ENCODE measurements around the gene TMEM121B. TPM values are rescaled to one million over a fixed set of nuclear protein-coding genes. Genes with fewer than 3 reads are reported as not detected.

Gene TMEM121B
- total RNA-seq, 2 donors from 2014 or later = 7.6 to 15.5 TPM

- Histone ChIP-seq H3K9me3 (no peaks in the 10 kb centered on the region), H3K4me1 (replicated peaks) (no peaks in the 10 kb centered on the region), H3K36me3 (peaks cover 0 to 6% of the 10 kb centered on the region in 2 donors), H3K4me3 (no peak overlapping the region), H3K27me3 (replicated peaks; ENCODE audit: insufficient read depth) (no peaks in the 10 kb centered on the region), H3K27ac (no peak overlapping the region)
- WGBS = 98% methylated on average over 7 of the region's 8 CpGs
- no peak for DNase-seq (ENCODE audit: low spot score)
- intact Hi-C loops (cut with DNase I) = no loop called here
- TF ChIP-seq CTCF (IDR thresholded peaks at IDR 0.05) (no peak), POLR2A (IDR thresholded peaks at IDR 0.05) (no peak), POLR2AphosphoS5 (IDR thresholded peaks at IDR 0.05) (no peak)
Measured at GRCh38 chr22:17145021-17145680, 24.0 kb upstream of the TMEM121B start.

GRCh38 chr22:17143826-17144225 lies 22.7 kb upstream of the TMEM121B start:
- no peak for TF ChIP-seq POLR2AphosphoS5 (IDR thresholded peaks at IDR 0.05)
- 85% methylated on average over 8 of the region's 8 CpGs for WGBS
- H3K27me3 ChIP-seq (replicated peaks; ENCODE audit: insufficient read depth) = no peaks in the 10 kb centered on the region
- H3K27ac ChIP-seq = no peak overlapping the region
- no peaks in the 10 kb centered on the region for H3K4me1 ChIP-seq (replicated peaks)
- H3K36me3 ChIP-seq = peaks cover 0 to 6% of the 10 kb centered on the region in 2 donors
- intact Hi-C loops (cut with DNase I) = no loop called here
- H3K9me3 ChIP-seq = no peaks in the 10 kb centered on the region
- no peak for DNase-seq (ENCODE audit: low spot score)
- no peak overlapping the region for H3K4me3 ChIP-seq

GRCh38 chr22:17143101-17143500 lies 21.9 kb upstream of the TMEM121B start:
- intact Hi-C loops (cut with DNase I) = no loop called here
- H3K27ac ChIP-seq = no peak overlapping the region
- DNase-seq (ENCODE audit: low spot score) = no peak
- peaks cover 0 to 6% of the 10 kb centered on the region in 2 donors for H3K36me3 ChIP-seq
- no peaks in the 10 kb centered on the region for H3K9me3 ChIP-seq
- WGBS = 91% methylated on average over 9 of the region's 9 CpGs
- TF ChIP-seq POLR2AphosphoS5 (IDR thresholded peaks at IDR 0.05) = no peak
- no peak for TF ChIP-seq CTCF (IDR thresholded peaks at IDR 0.05)
- no peak for TF ChIP-seq POLR2A (IDR thresholded peaks at IDR 0.05)
- H3K4me3 ChIP-seq = no peak overlapping the region
- no peaks in the 10 kb centered on the region for H3K27me3 ChIP-seq (replicated peaks; ENCODE audit: insufficient read depth)
- no peaks in the 10 kb centered on the region for H3K4me1 ChIP-seq (replicated peaks)

GRCh38 chr22:17140826-17141766 lies 19.9 kb upstream of the TMEM121B start:
- Histone ChIP-seq H3K9me3 (no peaks in the 10 kb centered on the region), H3K36me3 (peaks cover 0 to 6% of the 10 kb centered on the region in 2 donors), H3K27me3 (replicated peaks; ENCODE audit: insufficient read depth) (no peaks in the 10 kb centered on the region), H3K4me3 (no peak overlapping the region), H3K27ac (no peak overlapping the region), H3K4me1 (replicated peaks) (no peaks in the 10 kb centered on the region)
- no peak for DNase-seq (ENCODE audit: low spot score)
- intact Hi-C loops (cut with DNase I) = no loop called here
- TF ChIP-seq POLR2A (IDR thresholded peaks at IDR 0.05) = no peak
- TF ChIP-seq CTCF (IDR thresholded peaks at IDR 0.05) = no peak
- no peak for TF ChIP-seq POLR2AphosphoS5 (IDR thresholded peaks at IDR 0.05)
- 93% methylated on average over 9 of the region's 9 CpGs for WGBS

- Histone ChIP-seq H3K4me1 (replicated peaks) (no peaks in the 10 kb centered on the region), H3K4me3 (no peak overlapping the region), H3K36me3 (peaks cover 0 to 6% of the 10 kb centered on the region in 2 donors), H3K9me3 (no peaks in the 10 kb centered on the region), H3K27ac (no peak overlapping the region), H3K27me3 (replicated peaks; ENCODE audit: insufficient read depth) (no peaks in the 10 kb centered on the region)
- TF ChIP-seq CTCF (IDR thresholded peaks at IDR 0.05) = no peak
- TF ChIP-seq POLR2A (IDR thresholded peaks at IDR 0.05) = no peak
- TF ChIP-seq POLR2AphosphoS5 (IDR thresholded peaks at IDR 0.05) = no peak
- DNase-seq (ENCODE audit: low spot score) = no peak
- 77% methylated on average over 8 of the region's 8 CpGs for whole genome bisulfite sequencing
- intact Hi-C loops (cut with DNase I) = no loop called here
Measured at GRCh38 chr22:17140022-17140421, 18.9 kb upstream of the TMEM121B start.

Measured in prostate gland (tissue), 2 donors.